ENCODE data around the gene RAD52.

The RAD52 gene

DNA sequence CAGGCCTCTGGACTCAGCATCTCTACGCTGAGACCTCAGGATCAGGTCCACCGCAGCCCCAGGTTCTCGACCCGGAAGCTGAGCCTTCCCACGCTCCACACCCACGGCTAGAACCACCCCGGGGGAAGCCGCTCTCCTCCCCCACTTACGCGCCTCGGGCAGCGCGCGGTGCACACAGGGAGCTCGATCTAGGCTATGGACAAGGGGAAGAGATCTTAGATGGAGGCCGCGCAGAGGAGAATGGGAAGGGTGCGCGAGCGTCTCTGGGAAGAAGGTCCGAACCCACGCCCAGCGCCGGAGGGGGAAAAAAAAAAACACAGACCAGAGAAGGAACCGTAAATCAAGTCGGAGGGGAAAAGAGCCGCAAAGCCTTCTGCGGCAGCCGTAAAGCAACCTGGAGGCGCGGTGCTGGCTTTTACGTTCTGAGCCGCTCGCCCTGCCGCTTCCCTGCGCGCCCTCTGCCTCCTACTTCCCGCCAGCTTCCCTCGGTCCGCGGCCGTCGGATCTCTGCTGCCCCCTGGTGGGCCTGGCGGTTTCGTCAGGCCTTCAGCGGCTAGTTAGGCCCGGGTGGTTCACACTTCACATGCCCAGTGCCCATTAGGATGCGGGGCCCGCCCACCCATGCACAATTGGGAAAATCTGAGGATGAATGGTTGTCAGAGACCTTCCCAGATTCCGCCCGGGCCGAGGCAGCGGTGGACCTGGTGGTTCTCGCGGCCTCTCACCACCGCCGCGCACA is at the start of gene RAD52:
Gene RAD52, minus strand, starts transcription at position 242 of the 739 bp plus-strand sequence. CDS start 16,636 bp downstream, outside the sequence.
- DNase-seq = peak; percentile 99

DNA sequence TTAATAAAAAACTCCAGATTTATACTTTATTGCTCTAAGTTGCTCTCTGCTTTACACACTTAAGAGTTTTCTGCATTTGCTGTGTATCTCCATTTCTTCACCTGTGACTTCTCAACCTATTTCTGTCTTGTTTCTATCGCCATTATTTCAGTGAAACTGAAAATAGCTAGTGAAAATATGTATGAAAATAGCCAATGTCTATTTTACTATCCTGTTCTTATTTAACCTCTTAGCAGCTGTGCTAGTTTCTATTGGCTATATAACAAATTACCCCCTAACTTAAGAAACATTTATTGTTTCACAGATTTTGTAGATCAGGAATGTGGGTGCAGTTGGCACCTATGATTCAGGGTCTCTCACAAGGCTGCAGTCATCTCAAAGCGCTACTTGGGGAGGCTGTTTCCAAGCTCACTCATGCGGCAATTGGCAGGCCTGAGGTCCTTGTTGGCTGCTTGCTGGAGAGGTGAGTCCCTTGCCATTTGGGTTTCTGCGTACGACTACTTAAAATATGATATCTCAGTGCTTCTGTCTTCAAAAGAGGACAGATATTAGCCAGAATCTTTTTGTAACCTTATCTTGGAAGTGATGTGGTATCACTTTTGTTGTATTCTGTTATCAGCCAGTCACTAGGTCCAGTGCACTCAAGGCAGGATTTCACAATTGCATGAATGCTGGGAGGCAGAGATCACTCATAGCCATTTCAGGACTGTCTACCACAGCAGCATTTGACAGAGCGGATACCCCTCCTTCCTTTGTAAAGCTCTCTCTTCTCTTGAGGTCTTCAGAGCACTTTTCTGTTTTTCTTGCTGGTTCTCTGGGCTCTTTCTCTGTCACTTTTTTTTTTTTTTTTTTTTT is 48.8 kb upstream of the RAD52 start:
- no peak for DNase-seq

DNA sequence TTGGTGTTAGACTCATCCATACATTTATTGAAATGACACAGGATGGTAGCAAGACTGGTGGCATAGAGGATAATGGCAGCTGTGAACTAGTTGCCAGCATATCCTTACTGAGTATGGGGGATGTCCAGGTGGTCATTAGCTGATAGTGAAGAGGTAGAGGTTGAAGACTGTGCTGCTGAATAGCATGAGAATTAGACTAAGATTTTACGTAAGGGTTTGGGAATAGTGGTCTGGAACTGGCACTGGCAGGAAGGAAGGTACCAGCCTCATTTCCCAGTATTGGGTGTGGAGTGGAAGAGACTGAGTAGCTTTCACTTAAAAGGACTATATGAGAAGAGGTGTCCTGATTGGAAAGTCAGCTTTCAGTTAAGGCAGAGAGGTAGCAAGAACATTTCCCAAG is 48.0 kb upstream of the RAD52 start:
- no peak for DNase-seq

DNA sequence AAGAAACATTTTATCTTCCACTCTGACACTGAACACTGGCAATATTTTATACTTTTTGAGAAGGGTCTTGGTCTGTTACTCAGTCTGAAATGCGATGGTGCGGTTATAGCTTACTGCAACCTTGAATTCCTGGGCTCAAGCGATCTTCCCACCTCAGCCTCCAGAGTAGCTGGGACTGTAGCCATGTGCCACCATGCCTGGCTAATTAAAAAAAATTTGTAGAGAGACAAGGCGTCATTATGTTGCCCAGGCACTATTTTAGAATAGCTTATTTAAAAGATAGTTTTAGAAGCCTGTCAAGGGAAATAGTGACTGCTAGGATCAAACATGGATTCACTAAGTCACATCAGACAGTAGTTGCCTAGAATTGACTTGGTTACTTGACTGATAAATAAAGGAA is 47.4 kb upstream of the RAD52 start:
- DNase-seq = no peak

DNA sequence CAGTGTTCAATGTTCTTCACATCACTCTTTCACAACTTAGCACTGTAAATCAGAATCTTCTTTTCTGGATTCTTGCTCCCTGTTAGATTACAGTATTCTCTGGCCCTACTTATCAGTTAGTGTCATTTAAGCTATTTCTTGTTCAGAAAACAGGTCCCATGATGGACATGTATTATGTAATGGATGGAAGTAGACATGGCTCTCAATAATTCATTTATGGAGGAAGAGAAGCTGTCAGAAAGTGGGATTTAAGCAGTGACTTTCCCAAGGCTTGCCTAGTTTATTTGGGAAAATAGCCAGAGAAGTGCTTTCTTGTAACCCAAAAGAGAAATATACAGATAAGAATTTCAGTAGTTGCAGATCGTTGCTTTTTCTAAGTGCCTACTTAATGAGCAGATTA is 43.2 kb upstream of the RAD52 start:
- no peak for DNase-seq

DNA sequence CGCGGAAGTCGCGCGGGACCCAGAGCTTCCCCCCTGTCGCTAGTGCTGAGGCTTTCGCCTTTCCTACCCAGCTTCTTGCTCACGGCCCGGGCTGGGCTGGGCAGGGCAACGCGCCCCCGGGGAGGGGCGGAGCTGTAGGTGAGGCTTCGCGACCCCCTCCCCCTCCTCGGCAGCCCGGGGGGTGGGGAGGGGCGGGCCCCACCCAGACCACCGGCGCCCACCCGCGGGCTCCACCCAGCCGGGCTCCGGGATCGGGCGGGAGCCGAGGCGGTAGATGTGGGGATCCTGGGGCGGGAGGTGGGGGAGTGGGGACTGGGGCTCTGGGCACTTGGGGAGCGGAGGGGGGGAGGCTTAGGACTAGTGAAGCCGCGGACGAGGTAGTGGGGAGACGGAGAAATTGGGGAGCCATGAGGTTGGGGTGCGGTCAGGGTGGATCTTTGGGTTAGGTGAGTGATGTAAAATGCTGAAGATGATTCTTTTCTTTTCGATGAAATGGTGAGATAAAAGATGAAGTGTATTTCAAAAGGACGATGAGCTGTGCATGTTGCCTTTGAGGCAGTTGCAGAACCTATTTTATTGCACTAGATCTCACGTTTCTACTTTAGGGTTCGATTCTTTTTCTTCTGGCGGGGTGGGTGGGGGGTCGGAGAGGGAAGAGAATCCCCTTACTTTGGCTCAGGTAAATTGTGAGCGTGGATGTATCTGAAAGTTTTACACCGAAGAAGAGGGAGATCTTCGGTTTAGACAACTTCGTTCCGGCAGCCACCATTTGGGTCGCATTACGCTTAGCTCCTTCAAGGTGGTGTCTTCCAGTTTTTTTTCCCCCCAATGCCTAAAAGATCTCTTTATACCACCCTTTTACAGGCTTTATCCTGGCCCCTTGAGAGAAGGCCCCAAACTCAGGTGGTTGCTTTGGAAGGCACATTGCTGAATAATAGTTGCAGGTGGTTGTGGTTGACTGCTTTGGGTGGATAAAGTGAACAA is 42.1 kb upstream of the RAD52 start:
- no peak for DNase-seq

DNA sequence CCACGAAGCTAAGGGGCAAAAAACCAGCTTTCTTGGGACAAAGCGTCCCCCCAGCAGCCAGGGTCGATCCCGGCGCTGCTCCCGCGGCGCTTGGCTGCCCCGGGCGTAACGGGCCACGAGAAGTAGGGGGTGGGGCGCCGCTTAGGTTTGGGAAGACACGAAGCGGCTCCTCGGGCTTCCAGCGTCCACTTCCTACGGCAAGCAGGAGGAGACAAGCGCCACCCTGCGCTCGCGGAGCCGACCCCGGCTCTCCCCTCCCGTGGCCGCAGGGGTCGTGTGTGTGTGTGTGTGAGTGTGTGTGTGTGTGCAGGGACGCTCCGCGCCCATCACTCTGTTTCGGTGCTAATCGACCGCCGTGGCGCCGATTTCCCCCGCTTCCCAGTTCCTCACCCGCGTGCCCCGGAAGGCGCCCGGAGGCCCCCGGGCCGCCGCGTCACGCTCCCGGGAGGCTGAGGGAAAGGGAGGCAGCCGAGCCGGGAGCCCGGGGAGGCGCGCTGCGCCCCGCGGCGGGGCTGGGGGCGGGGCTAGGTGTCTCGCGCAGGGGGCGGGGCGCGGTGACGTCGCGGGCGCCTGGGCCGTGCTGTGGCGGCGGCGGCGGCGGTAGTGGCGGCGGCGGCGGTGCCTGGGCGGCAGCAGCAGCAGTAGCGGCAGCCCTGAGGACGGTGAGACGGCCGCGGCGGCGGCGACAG is 41.3 kb upstream of the RAD52 start, which contains the start of gene ERC1:
Gene ERC1, plus strand, starts transcription at position 563 of the 689 bp plus-strand sequence. CDS start 36,681 bp downstream, outside the sequence.
- DNase-seq = peak; percentile 94

DNA sequence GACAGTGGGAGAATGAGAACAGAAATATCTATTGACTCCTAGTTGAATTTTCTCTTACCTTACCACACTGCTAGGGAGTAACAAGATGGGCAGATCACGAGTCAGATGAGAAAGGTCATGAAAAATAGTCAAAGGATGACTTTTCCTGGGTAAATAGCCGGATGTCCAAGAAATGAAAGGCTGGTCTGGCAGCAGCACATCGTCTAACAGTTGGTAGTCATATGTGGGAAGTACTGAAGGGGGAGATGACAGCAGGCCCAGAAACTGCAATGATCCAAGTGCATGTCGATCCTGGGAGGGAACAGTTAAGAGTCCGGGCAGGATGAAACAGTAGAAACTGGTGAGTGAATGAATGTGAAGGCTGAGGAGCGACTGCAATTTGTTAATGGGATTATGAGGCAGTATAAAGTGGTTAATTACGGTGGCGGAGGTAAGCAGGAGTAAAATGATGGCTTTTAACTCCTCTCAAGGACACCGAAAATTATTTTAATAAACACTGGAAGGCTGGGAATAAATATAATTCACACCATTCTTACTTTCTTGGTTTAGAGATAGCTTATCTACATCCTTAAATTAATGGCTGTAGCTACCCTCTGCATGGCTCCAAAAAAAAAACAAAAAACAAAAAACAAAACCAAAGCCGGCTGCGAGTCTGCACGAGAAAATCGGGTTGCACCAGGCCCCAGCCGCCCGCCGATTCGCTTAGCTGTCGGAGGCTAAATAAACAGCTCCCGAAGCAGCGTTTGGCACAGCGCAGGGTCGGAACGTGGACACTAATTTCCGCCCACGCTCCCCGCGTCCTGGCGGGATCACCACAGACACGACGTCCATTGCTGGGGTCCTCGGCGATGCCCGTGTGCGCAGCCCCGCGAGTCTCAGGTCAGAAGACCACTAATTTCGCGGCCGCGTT is 40.5 kb upstream of the RAD52 start:
- peak; percentile 76 for DNase-seq

DNA sequence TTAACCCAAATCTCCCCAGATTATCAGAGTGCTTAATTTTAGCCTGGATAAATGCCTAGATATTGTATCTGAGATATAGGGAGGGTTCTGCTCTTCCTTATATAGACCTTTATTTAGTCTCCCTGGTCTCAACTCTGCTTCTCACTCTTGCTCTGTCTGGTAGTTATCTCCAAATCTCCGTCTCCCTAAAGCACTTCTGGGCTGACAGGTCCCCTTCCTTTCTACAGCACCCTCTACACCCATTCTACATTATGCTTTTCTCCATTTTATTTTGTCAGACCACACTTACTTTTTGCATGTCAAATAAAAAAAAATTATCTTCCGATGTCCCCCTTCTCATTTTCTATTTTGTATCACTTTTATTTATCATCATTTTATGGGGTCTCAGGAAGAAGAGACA is 39.6 kb upstream of the RAD52 start:
- DNase-seq = no peak

DNA sequence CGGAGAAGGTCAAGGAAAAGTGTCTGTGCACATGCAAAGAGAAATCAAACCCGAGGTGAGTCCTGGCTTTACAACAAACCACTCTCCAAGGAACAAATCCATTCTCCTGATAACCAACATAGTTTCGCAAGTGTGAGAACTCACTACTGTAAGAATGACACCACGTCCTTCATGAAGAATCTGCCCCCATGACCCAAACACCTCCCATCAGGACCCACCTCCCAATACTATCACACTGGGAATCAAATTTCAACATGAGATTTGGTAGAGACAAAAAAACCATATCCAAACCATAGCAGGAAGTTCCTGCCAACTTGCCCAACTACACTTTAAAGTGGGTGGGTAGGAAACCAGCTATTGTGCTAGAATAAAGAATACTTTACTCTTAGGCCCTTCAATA is 39.2 kb upstream of the RAD52 start:
- DNase-seq = no peak

DNA sequence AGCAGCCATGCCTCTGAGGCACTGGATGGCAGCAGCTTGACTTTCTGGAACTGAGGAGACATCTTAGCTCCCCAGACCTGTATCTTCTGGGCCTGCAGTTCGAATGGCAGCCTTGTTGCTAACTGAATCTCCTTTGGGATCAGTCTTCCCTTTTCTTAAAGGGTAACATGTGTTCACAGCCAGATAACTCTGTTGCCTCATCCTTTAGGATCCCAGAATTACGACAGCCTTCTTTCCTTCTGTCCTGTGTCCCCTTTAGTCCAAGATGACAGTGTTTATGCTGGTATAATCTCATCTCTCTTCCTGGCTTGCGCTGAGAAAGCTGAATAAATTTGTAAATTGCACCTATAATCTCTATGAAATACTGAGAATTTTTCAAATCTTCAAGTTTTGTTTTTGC is 32.5 kb upstream of the RAD52 start:
- DNase-seq = no peak

DNA sequence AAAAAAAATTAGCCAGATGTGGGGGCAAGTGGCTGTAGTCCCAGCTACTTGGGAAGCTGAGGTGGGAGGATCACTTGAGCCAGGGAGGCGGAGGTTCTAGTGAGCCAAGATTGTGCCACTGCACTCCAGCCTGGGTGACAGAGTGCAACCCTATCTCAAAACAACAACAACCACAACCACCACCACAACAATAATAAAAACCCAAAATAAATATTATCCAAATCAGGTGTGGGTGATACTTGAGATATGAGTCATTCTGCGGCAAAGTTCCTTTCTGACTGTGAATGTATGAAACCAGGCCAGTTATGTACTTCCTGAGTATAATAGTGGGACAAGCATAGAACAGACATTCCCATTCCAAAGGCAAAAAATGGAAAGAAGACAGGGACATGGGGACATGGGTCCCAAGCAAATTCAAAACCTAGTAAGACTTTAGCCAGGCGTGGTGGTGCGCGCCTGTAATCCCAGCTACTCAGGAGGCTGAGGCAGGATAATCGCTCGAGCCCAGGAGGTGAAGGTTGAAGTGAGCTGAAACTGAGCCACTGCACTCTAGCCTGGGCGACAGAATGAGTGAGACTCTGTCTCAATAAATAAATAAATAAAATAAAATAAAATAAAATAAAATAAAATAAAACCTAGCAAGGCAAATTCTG is 31.8 kb upstream of the RAD52 start:
- no peak for DNase-seq

DNA sequence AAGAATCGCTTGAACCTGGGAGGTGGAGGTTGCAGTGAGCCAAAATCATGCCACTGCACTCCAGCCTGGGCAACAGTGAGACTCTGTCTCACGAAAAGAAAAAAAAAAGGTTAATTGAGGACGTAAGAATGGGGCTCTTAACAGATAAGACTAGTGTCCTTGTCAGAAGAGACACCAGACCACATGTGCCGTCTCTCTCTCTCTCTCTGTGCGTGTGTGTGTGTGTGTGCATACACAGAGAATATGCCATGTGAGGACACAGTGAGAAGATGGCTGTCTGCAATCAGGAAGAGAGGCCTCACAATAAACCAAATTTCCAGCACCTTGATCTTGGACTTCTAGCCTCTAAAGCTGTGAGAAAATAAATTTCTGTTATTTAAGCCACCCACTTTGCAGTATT is 29.9 kb upstream of the RAD52 start:
- no peak for DNase-seq

DNA sequence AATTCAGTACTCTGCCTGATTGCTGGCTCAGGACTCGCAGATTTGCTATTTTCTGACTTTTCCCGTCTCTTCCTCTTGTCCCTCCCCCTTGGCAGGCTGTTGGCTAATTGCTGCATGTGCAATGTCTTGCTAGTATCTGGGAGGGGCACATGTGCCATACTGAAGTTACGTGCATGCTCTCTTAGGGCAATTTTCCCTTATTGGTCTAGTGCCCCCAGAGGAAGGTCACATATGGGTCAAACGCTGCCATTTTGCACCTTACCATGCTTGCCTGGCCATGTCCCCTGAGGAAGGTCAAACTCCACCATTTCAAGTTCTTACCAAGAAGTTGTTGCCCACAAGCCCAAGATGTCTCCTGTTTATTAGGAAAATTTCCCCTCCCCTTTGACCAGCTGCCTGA is 27.7 kb upstream of the RAD52 start:
- no peak for DNase-seq

DNA sequence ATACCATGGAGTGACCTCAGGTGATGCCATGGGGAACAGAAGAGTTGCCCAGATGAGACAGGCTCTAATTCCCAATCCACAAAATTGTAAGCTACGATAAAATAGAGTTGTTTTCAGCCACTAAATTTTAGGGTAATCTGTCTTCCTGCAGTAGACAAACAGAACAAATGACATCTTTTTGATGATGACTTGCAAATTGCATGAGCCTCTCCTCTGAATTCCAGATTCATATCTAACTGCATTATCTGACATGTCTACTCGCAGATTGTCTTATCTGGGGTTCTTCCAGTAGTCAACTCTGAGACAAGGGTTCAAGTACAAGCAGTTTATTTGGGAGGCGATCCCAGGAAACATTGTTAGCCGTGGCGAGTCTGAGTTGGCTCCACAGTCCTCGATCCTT is 27.1 kb upstream of the RAD52 start:
- no peak for DNase-seq

DNA sequence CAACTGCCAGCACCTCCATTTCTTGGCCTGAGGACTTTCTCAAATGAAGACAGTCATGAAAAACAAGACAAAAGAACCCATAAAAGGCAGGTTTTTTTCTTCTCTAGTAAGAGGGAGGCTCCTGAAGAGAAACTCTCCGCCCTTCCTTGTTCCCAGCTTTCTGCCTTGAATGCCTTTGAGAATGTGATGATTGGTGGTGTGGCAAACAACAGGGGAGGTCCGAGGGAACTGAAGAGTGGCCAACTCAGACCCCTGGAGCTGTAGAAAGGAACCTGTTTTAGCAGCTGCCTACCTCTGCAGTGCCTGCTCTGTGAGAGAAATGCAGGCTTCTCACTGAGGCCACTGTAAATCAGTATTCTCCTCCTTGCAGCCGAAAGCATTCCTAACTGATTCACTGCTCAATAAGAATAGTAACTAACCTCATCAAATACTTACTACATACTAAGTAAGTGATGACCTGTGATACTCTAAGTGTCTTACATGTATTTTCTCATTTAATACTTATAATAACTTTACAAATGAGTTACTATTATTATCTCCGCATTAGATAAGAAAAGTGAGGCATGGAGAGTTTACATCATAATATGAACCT is 24.9 kb upstream of the RAD52 start:
- no peak for DNase-seq

DNA sequence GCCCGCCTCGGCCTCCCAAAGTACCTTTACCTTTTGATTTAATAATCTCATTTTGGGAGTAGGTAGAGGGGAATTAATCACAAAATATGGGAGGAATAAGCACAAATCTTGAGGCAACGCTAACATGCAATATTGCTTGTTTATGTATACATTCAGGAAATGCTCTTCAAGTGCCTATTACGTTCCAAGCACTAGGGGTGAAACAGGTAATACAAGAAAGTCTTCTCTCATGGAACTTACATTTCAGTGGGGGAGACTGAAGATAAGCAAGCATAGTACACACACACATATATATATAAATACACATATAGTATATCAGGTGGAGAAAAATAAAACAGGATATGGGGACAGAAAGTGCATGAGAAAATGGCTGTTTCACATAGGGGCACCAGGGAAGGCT is 22.5 kb upstream of the RAD52 start:
- no peak for DNase-seq

DNA sequence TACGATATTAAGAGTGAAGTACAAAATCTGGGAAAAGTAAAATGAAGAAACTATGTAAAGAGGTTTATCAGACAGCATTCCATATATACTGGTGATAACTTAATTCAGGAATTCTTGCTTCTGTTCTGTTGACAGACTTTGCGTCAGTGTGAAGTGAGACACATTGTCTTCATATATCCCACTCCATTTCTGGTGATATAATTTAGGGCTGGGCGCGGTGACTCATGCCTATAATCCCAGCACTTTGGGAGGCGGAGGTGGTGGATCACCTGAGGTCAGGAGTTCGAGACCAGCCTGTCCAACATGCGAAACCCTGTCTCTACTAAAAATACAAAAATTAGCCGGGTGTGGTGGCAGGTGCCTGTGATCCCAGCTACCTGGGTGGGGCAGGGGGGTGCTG is 20.3 kb upstream of the RAD52 start:
- DNase-seq = no peak

DNA sequence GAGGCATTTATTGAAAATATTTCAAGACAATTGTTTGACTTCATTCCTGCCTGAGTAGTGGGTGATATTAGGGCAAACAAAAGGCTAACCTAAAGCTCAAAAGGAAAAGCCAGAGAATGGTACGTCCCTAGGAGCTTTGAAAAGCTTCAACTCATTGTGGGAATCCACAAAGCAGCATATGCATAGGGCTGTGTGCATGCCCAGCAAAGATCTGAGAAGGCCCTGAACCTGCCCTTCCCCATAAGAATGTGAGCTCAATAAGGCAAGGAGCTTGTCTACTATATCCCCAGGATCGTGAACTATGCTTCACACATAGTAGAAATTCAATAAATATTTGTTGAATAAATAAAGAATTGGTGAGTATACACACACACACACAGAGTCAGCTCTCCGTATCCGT is 19.1 kb upstream of the RAD52 start:
- DNase-seq = no peak

DNA sequence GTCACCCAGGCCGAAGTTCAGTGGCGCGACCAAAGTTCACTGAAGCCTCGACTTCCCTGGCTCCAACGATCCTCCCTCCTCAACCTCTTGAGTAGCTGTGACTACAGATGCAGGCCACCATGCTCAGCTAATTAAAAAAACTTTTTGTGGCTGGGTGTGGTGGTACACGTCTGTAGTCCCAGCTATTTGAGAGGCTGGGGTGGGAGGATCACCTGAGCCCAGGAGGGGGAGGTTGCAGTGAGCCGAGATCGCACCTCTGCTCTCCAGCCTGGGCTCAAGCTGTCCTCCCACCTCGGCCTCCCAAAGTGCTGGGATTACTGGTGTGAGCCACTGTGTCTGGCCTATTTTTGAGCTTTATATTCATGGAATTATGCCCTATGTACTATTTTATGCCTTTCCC is 18.1 kb upstream of the RAD52 start:
- no peak for DNase-seq
